Raji (cell line): ENCODE measurements around the gene BIRC5.

Source experiments
- POLR2A ChIP-seq: IDR thresholded peaks from 2 replicates; pipeline ENCODE4 v1.6.1; 2011; ENCODE audit warnings: low read depth, low read length, control low read depth; ENCODE audit not compliant: insufficient read depth

BIRC5 gene

DNA sequence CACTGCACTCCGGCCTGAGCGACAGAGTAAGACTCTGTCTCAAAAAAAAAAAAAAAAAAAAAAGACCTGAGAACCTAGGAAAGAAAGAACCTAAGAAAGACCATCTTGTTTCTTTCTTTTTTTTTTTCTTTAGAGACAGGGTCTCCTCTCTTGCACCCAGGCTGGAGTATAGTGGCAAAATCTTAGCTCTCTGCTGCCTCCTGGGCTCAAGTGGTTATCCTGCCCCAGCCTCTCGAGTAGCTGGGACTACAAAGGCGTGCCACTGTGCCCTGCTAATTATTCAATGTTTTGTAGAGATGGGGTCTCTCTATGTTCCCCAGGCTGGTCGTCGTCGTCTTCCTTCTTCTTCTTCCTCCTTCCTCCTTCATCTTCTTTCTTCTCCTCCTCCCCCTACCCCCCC lies 7.8 kb upstream of the BIRC5 start:
- no peak for TF ChIP-seq POLR2A

DNA sequence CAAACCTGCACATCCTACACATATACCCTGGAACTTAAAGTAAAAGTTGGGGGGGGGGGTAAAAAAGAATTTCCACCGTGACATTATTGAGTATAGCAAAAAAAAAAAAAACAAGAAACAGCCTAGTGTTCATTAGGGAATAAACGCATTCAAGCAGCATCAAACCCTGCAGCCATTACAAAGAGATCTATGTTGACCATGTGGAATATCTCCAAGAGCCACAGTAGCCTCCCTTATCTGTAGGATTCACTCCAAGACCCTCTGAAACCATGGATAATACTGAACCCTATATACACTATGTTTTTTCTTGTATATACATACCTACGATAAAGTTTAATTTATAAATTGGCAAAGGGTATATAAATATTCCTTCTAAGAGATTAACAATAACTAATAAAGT lies 5.6 kb upstream of the BIRC5 start:
- TF ChIP-seq POLR2A: no peak

GRCh38 chr17:78210111-78210510 lies 3.9 kb upstream of the BIRC5 start:
- TF ChIP-seq POLR2A: no peak

DNA sequence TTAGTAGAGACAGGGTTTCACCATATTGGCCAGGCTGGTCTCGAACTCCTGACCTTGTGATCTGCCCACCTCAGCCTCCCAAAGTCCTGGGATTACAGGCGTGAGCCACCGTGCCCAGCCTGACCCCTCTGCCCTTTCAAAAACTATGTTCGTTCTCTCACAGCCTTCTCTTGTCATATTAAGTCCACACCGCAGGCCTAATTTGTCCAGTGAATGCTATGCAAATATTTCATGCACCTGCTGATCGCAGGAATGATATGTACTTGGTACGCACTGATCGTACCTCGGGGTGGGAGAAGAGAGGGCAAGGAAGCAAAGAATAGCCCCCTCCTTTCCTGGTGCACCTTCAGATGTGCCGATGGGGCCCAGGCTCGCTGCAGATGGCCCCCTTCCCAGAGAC lies 3.0 kb upstream of the BIRC5 start:
- no peak for TF ChIP-seq POLR2A

DNA sequence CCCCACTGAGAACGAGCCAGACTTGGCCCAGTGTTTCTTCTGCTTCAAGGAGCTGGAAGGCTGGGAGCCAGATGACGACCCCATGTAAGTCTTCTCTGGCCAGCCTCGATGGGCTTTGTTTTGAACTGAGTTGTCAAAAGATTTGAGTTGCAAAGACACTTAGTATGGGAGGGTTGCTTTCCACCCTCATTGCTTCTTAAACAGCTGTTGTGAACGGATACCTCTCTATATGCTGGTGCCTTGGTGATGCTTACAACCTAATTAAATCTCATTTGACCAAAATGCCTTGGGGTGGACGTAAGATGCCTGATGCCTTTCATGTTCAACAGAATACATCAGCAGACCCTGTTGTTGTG lies 631 bp downstream of the BIRC5 start:
- TF ChIP-seq POLR2A: no peak

DNA sequence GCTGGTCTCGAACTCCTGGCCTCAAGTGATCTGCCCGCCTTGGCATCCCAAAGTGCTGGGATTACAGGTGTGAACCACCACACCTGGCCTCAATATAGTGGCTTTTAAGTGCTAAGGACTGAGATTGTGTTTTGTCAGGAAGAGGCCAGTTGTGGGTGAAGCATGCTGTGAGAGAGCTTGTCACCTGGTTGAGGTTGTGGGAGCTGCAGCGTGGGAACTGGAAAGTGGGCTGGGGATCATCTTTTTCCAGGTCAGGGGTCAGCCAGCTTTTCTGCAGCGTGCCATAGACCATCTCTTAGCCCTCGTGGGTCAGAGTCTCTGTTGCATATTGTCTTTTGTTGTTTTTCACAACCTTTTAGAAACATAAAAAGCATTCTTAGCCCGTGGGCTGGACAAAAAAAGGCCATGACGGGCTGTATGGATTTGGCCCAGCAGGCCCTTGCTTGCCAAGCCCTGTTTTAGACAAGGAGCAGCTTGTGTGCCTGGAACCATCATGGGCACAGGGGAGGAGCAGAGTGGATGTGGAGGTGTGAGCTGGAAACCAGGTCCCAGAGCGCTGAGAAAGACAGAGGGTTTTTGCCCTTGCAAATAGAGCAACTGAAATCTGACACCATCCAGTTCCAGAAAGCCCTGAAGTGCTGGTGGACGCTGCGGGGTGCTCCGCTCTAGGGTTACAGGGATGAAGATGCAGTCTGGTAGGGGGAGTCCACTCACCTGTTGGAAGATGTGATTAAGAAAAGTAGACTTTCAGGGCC lies 5.5 kb downstream of the BIRC5 start:
- TF ChIP-seq POLR2A: no peak

DNA sequence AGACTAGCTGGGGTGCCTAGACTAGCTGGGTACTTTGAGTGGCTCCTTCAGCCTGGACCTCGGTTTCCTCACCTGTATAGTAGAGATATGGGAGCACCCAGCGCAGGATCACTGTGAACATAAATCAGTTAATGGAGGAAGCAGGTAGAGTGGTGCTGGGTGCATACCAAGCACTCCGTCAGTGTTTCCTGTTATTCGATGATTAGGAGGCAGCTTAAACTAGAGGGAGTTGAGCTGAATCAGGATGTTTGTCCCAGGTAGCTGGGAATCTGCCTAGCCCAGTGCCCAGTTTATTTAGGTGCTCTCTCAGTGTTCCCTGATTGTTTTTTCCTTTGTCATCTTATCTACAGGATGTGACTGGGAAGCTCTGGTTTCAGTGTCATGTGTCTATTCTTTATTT lies 9.0 kb downstream of the BIRC5 start:
- no peak for TF ChIP-seq POLR2A

DNA sequence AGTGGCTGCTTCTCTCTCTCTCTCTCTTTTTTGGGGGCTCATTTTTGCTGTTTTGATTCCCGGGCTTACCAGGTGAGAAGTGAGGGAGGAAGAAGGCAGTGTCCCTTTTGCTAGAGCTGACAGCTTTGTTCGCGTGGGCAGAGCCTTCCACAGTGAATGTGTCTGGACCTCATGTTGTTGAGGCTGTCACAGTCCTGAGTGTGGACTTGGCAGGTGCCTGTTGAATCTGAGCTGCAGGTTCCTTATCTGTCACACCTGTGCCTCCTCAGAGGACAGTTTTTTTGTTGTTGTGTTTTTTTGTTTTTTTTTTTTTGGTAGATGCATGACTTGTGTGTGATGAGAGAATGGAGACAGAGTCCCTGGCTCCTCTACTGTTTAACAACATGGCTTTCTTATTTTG lies 9.7 kb downstream of the BIRC5 start:
- TF ChIP-seq POLR2A: no peak

DNA sequence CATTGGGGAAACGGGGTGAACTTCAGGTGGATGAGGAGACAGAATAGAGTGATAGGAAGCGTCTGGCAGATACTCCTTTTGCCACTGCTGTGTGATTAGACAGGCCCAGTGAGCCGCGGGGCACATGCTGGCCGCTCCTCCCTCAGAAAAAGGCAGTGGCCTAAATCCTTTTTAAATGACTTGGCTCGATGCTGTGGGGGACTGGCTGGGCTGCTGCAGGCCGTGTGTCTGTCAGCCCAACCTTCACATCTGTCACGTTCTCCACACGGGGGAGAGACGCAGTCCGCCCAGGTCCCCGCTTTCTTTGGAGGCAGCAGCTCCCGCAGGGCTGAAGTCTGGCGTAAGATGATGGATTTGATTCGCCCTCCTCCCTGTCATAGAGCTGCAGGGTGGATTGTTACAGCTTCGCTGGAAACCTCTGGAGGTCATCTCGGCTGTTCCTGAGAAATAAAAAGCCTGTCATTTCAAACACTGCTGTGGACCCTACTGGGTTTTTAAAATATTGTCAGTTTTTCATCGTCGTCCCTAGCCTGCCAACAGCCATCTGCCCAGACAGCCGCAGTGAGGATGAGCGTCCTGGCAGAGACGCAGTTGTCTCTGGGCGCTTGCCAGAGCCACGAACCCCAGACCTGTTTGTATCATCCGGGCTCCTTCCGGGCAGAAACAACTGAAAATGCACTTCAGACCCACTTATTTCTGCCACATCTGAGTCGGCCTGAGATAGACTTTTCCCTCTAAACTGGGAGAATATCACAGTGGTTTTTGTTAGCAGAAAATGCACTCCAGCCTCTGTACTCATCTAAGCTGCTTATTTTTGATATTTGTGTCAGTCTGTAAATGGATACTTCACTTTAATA lies 10.4 kb downstream of the BIRC5 start:
- TF ChIP-seq POLR2A: no peak

DNA sequence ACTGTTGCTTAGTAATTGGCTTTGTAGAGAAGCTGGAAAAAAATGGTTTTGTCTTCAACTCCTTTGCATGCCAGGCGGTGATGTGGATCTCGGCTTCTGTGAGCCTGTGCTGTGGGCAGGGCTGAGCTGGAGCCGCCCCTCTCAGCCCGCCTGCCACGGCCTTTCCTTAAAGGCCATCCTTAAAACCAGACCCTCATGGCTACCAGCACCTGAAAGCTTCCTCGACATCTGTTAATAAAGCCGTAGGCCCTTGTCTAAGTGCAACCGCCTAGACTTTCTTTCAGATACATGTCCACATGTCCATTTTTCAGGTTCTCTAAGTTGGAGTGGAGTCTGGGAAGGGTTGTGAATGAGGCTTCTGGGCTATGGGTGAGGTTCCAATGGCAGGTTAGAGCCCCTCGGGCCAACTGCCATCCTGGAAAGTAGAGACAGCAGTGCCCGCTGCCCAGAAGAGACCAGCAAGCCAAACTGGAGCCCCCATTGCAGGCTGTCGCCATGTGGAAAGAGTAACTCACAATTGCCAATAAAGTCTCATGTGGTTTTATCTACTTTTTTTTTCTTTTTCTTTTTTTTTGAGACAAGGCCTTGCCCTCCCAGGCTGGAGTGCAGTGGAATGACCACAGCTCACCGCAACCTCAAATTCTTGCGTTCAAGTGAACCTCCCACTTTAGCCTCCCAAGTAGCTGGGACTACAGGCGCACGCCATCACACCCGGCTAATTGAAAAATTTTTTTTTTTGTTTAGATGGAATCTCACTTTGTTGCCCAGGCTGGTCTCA lies 11.2 kb downstream of the BIRC5 start:
- no peak for TF ChIP-seq POLR2A

DNA sequence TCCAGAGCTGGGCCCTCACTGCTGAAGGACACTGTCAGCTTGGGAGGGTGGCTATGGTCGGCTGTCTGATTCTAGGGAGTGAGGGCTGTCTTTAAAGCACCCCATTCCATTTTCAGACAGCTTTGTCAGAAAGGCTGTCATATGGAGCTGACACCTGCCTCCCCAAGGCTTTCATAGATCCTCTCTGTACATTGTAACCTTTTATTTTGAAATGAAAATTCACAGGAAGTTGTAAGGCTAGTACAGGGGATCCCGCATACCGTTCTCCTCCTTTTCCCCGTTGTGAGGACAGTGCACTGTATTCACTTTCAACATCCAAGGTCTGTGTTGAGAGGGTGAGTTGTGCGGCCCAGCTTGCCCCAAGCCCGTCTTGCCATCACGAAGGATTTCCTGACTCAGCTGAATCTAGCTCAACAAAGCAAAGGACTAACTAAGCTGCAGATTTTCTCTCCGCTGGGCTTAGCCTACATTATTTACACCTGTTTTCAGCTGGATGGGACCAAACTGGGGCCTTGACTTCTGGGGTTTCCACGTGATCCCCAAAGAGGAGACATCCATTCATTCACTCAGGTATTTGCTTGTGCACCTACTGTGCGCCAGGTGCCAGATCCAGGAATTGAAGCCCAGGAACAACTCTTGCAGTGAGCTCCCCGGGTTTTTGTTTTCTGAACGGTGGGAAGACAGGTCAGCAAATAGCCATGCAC lies 12.2 kb downstream of the BIRC5 start:
- TF ChIP-seq POLR2A: no peak

DNA sequence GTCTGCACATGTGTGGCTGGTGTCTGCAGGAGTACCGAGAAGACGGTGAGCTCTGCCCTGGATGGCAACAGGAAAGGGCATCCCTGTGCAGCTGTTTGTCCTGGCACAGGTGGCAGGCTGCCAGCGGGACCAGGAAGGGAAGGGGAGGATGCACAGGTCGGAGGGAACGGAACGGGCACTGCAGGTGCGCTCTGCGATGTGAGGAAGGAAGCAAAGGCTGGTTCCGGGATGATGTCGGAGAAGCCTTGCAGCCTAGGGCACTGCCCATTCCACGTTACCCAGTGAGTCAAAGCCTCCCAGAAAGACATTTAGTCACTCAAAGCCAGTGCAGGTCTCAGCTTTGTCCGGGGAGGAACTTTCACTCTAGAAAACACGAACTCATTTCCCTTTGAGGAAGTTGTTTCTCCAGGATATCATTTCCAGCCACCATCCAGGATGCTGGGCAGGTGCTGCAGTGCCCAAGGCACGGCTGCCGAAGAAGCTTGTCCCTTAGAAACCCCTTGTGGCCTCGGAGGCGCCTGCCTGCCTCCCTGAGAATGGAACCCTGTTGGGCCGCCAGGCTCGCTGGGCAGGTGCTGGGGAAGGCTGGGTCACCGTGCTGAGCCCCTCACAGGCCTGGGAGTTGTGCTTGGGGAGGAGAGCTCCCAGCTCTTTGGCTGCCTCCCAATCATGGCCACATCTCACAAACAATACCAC lies 12.9 kb downstream of the BIRC5 start:
- TF ChIP-seq POLR2A: no peak

DNA sequence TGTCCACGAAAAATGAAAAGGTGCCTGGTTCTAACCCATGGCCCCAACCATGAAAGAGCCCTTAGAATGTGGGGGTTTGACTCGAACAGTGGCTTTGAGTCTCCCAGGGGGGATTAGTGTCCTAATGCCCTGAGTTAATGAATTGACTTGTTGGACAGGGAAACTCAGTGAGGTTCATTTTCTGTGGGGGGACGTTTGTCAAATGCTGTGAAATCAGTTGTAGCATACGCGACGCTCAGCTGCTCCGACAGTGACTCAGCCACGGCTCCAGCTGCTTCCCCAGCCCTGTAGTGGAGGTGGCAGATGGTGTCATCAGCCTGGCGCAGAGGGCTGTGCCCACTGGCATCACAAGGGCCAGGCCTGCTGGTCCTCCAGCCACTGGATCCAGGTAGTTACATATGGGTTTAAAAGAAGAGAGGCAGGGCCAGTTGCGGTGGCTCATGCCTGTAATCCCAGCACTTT lies 13.4 kb downstream of the BIRC5 start:
- no peak for TF ChIP-seq POLR2A

GRCh38 chr17:78228176-78228575 lies 14.1 kb downstream of the BIRC5 start:
- no peak for TF ChIP-seq POLR2A
